IMR-90 (cell line): ENCODE measurements around the gene LAMA3. TPM values are rescaled to one million over a fixed set of nuclear protein-coding genes. Genes with fewer than 3 reads are reported as not detected.

Experiments
- ATAC-seq: fragments of 200-7000 bp; cut with Tn5 transposase; 2 replicates; pipeline ENCODE4 v1.9.1; 2020; ENCODE audit warnings: low read depth, mild to moderate bottlenecking, moderate library complexity
- BruUV-seq: library from RNA; stranded (reverse); fragments of 400-500 nt; replicated peaks from 2 replicates; lab custom pipeline; 2021; lab: Mats Ljungman, UMichigan
- CTCF ChIA-PET: fragments of 300-600 bp; formaldehyde crosslinking; extraction: SDS; loops from one replicate; lab custom pipeline; 2021; ENCODE audit warnings: antibody characterized with exemption; lab: Yijun Ruan, JAX
- POLR2A ChIA-PET: fragments of 300-600 bp; sonication (Branson Sonifier 250); formaldehyde crosslinking; loops from one replicate; lab custom pipeline; 2022; ENCODE audit warnings: antibody characterized with exemption; ENCODE audit not compliant: unreplicated experiment; lab: Charles Lee
- DNase-seq: peaks from one replicate; pipeline ENCODE4 v3.0.0; 2013
- H2AFZ ChIP-seq: replicated peaks from 2 replicates; pipeline ENCODE3; 2013; ENCODE audit warnings: low read length, mild to moderate bottlenecking; ENCODE audit not compliant: poor library complexity
- H2AK5ac ChIP-seq: 2 replicates; pipeline ENCODE4 v1.6.1; 2013; ENCODE audit warnings: low read depth, low read length, inconsistent platforms
- H2AK9ac ChIP-seq: replicated peaks from 2 replicates; pipeline ENCODE3; 2013; ENCODE audit warnings: mild to moderate bottlenecking, low read depth, low read length, moderate library complexity; ENCODE audit not compliant: poor library complexity
- H2BK120ac ChIP-seq: 2 replicates; pipeline ENCODE4 v1.6.1; 2013; ENCODE audit warnings: low read depth, low read length, inconsistent platforms
- H2BK15ac ChIP-seq: 3 replicates; pipeline ENCODE4 v1.6.1; 2013; ENCODE audit warnings: low read depth, low read length, inconsistent platforms
- H2BK20ac ChIP-seq: 2 replicates; pipeline ENCODE4 v1.6.1; 2013; ENCODE audit warnings: low read depth, mild to moderate bottlenecking, inconsistent platforms, low read length, moderate library complexity
- H2BK5ac ChIP-seq: 2 replicates; pipeline ENCODE4 v1.6.1; 2013; ENCODE audit warnings: mild to moderate bottlenecking, low read depth, low read length, inconsistent platforms; ENCODE audit not compliant: poor library complexity, severe bottlenecking
- H3K14ac ChIP-seq: replicated peaks from 2 replicates; pipeline ENCODE4 v1.6.1; 2013; ENCODE audit warnings: low read depth, low read length, inconsistent platforms
- H3K18ac ChIP-seq: 2 replicates; pipeline ENCODE4 v1.6.1; 2013; ENCODE audit warnings: low read depth, low read length, control low read depth
- H3K23ac ChIP-seq: 2 replicates; pipeline ENCODE4 v1.6.1; 2013; ENCODE audit warnings: low read depth, low read length, inconsistent platforms
- H3K27ac ChIP-seq: 2 replicates; pipeline ENCODE4 v1.5.1; 2013; ENCODE audit warnings: mild to moderate bottlenecking, control low read depth, low read length; ENCODE audit not compliant: insufficient read depth
- H3K27me3 ChIP-seq: 2 replicates; pipeline ENCODE4 v1.6.1; 2013; ENCODE audit warnings: low read length; ENCODE audit not compliant: control insufficient read depth, insufficient read depth
- H3K36me3 ChIP-seq: 2 replicates; pipeline ENCODE4 v1.6.1; 2013; ENCODE audit warnings: low read length, mixed read lengths; ENCODE audit not compliant: control insufficient read depth, insufficient read depth
- H3K4ac ChIP-seq: 2 replicates; pipeline ENCODE4 v1.6.1; 2013; ENCODE audit warnings: low read depth, low read length, inconsistent platforms
- H3K4me1 ChIP-seq: 2 replicates; pipeline ENCODE4 v1.6.1; 2013; ENCODE audit warnings: low read length, mixed read lengths; ENCODE audit not compliant: control insufficient read depth, insufficient read depth
- H3K4me2 ChIP-seq: 2 replicates; pipeline ENCODE4 v1.6.1; 2013; ENCODE audit warnings: low read depth, mild to moderate bottlenecking, control low read depth, low read length, moderate library complexity
- H3K4me3 ChIP-seq: 2 replicates; pipeline ENCODE4 v1.5.1; 2013; ENCODE audit warnings: low read depth, mild to moderate bottlenecking, control low read depth, low read length, moderate library complexity; ENCODE audit not compliant: insufficient read depth
- H3K56ac ChIP-seq: 2 replicates; pipeline ENCODE4 v1.6.1; 2013; ENCODE audit warnings: low read length, inconsistent platforms; ENCODE audit not compliant: insufficient read depth; ENCODE audit errors: extremely low read depth
- H3K79me1 ChIP-seq, 2 experiments: 2 replicates each; pipeline ENCODE4 v1.6.1; 2013; ENCODE audit warnings: low read length in 2 of 2, inconsistent platforms in 1 of 2, low read depth in 1 of 2
- H3K9ac ChIP-seq: 2 replicates; pipeline ENCODE4 v1.6.1; 2013; ENCODE audit warnings: low read depth, low read length, control low read depth
- H3K9me1 ChIP-seq: 2 replicates; pipeline ENCODE4 v1.6.1; 2013; ENCODE audit warnings: low read length, inconsistent platforms; ENCODE audit not compliant: insufficient read depth
- H3K9me3 ChIP-seq: 2 replicates; pipeline ENCODE4 v1.6.1; 2013; ENCODE audit warnings: low read length; ENCODE audit not compliant: control insufficient read depth, insufficient read depth
- H4K20me1 ChIP-seq: 2 replicates; pipeline ENCODE4 v1.6.1; 2013; ENCODE audit warnings: low read length, inconsistent platforms; ENCODE audit not compliant: insufficient read depth
- H4K5ac ChIP-seq: 2 replicates; pipeline ENCODE4 v1.6.1; 2013; ENCODE audit warnings: mild to moderate bottlenecking, low read depth, low read length, control low read depth
- H4K8ac ChIP-seq, 2 experiments: 2 replicates each; pipeline ENCODE4 v1.6.1; 2013; ENCODE audit warnings: low read depth in 2 of 2, low read length in 2 of 2, control low read depth in 1 of 2, inconsistent platforms in 1 of 2
- H4K91ac ChIP-seq: 2 replicates; pipeline ENCODE4 v1.6.1; 2013; ENCODE audit warnings: low read depth, low read length, inconsistent platforms; ENCODE audit not compliant: insufficient read depth
- MAZ ChIP-seq: IDR thresholded peaks from 2 replicates; pipeline ENCODE4 v1.6.1; 2012; ENCODE audit warnings: low read depth, mild to moderate bottlenecking, low read length, improper control_type of control experiment, moderate library complexity, borderline replicate concordance
- POLR2A ChIP-seq: IDR thresholded peaks from 2 replicates; pipeline ENCODE4 v1.6.1; 2012; ENCODE audit warnings: mild to moderate bottlenecking, low read depth, low read length
- SMC3 ChIP-seq: fragments of 150-350 bp; IDR thresholded peaks from 2 replicates; pipeline ENCODE4 v1.6.1; 2016; ENCODE audit warnings: low read depth, mild to moderate bottlenecking, antibody characterized with exemption, low read length, moderate library complexity
- WGBS, 2 experiments: methylation state at CpG; one replicate each; pipeline versions ENCODE4 v1.1.5 to v1.1.7; 2013; ENCODE audit warnings: missing lambda C conversion rate in 2 of 2; ENCODE audit not compliant: insufficient read length in 1 of 2; ENCODE audit errors: extremely low coverage in 2 of 2; 5-methylcytosine and 5-hydroxymethylcytosine counted together
- dilution Hi-C: fragments of 300-500 bp; cut with HindIII; formaldehyde crosslinking; loops from one replicate; pipeline ENCODE4 v1.14.3; 2018; ENCODE audit warnings: low sequenced_read_pairs; ENCODE audit not compliant: unreplicated experiment
- in situ Hi-C: fragments of 300-500 bp; cut with MboI; formaldehyde crosslinking; loops from 3 replicates; pipeline ENCODE4 v1.14.3; 2019; ENCODE audit warnings: low sequenced_read_pairs, inconsistent platforms, mixed read lengths
- intact Hi-C: fragments of 100-400 bp; cut with micrococcal nuclease; formaldehyde crosslinking; loops from 2 replicates; pipeline ENCODE4 v1.10.0; 2022
- polyA plus RNA-seq, 3 experiments: library from polyadenylated mRNA; depleted of rRNA; stranded (reverse); fragments of >200 nt; gene quantifications; 2 replicates each; pipeline ENCODE4 v1.2.3, GENCODE V29; 2012; ENCODE audit warnings: low replicate concordance in 1 of 3
- total RNA-seq: library from RNA; depleted of rRNA; stranded (reverse); fragments of >200 nt; gene quantifications from 2 replicates; pipeline ENCODE4 v1.2.3, GENCODE V29; 2012
- TF ChIP-seq, protein P1 (sequence below): fragments of 150-350 bp; IDR thresholded peaks from 2 replicates; pipeline ENCODE4 v1.6.1; 2016; ENCODE audit warnings: low read depth, mild to moderate bottlenecking, low read length, moderate library complexity, borderline replicate concordance

Gene LAMA3
- total and polyA plus RNA-seq, 2 of the 4 experiments (the other 2 are of a cell fraction) = 0.18 to 0.19 TPM

DNA sequence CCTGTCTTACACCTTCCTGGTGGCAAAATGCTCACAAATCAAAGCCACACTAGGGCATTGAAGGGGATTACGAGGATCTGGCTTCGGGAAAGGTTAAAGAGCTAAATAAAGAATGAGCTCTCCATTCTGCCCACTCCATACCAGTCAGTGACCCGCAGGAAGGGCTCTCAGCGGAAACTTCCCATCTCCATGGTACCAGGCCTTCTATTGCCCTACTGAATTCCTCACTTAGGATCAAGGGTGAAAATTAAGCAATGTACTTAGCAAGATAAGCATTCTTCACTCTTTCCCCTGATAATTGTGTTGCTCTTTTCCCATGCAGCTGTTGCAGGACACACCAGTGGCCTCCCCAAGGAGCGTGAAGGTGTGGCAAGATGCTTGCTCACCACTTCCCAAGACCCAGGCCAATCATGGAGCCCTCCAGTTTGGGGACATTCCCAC lies 249.7 kb downstream of the LAMA3 start:
- H4K91ac ChIP-seq = no peak overlapping the region
- H3K9me1 ChIP-seq = peaks cover 3% of the 10 kb centered on the region; the same call in 1 of the 2 replicates
- H3K36me3 ChIP-seq = no peaks in the 10 kb centered on the region
- H4K5ac ChIP-seq = no peak overlapping the region
- H2BK5ac ChIP-seq = no peak overlapping the region
- no peaks in the 10 kb centered on the region for H3K9me3 ChIP-seq
- intact Hi-C loops = no loop called here
- H3K56ac ChIP-seq = no peak overlapping the region
- no TSS peak for BruUV-seq
- H2AFZ ChIP-seq = no peak overlapping the region
- dilution Hi-C loops = no loop called here
- no peak overlapping the region for H3K18ac ChIP-seq
- ATAC-seq (no peak), DNase-seq (no peak)
- no peak overlapping the region for H3K14ac ChIP-seq
- H2AK5ac ChIP-seq = peak overlapping the region; percentile 67
- WGBS, 2 experiments = 100% methylated on average over 1 of the region's 5 CpGs; no CpG with 5 or more reads in 1 of the 2 experiments
- no peak overlapping the region for H3K9ac ChIP-seq
- H2BK20ac ChIP-seq = no peak overlapping the region
- H4K8ac ChIP-seq = no peak overlapping the region
- no peak overlapping the region for H3K23ac ChIP-seq
- H3K4me3 ChIP-seq = no peak overlapping the region
- no peak overlapping the region for H3K27ac ChIP-seq
- no peak overlapping the region for H2BK15ac ChIP-seq
- TF ChIP-seq POLR2A (no peak), MAZ (no peak), SMC3 (no peak)
- TF ChIP-seq, protein P1, sequence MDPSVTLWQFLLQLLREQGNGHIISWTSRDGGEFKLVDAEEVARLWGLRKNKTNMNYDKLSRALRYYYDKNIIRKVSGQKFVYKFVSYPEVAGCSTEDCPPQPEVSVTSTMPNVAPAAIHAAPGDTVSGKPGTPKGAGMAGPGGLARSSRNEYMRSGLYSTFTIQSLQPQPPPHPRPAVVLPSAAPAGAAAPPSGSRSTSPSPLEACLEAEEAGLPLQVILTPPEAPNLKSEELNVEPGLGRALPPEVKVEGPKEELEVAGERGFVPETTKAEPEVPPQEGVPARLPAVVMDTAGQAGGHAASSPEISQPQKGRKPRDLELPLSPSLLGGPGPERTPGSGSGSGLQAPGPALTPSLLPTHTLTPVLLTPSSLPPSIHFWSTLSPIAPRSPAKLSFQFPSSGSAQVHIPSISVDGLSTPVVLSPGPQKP = no peak
- CTCF ChIA-PET = no interaction called here
- no peaks in the 10 kb centered on the region for H4K20me1 ChIP-seq
- peaks cover 4% of the 10 kb centered on the region for H3K4me1 ChIP-seq
- POLR2A ChIA-PET = no interaction called here
- in situ Hi-C loops = no loop called here
- H2BK120ac ChIP-seq = no peak overlapping the region
- no peak overlapping the region for H2AK9ac ChIP-seq
- no peak overlapping the region for H3K4me2 ChIP-seq
- no peaks in the 10 kb centered on the region; the same call in 1 of the 2 replicates for H3K27me3 ChIP-seq
- no peaks in the 10 kb centered on the region for H3K79me1 ChIP-seq
- no peak overlapping the region for H3K4ac ChIP-seq
